ENCODE measurements around the gene OTUB2.

DNA sequence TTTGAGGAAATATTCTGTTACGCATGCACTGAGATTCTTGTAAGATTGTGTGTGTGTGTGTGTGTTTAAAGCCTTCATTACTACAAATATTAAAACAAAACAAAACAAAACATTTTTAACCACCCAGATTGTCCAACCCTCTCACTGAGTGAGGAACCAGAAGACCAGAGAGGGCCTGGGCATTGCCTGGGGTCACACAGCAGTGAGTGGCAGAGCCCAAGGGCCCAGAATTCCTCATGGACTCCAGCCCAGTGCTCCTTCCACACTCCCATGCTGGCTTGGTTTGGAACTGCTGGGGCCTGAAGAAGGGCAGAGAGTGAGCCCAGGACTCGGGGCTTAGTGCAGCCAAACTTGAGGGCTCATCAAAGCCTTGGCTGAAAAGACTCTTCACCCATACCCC is 1.6 kb upstream of the OTUB2 start:
- TF ChIP-seq, protein P1, sequence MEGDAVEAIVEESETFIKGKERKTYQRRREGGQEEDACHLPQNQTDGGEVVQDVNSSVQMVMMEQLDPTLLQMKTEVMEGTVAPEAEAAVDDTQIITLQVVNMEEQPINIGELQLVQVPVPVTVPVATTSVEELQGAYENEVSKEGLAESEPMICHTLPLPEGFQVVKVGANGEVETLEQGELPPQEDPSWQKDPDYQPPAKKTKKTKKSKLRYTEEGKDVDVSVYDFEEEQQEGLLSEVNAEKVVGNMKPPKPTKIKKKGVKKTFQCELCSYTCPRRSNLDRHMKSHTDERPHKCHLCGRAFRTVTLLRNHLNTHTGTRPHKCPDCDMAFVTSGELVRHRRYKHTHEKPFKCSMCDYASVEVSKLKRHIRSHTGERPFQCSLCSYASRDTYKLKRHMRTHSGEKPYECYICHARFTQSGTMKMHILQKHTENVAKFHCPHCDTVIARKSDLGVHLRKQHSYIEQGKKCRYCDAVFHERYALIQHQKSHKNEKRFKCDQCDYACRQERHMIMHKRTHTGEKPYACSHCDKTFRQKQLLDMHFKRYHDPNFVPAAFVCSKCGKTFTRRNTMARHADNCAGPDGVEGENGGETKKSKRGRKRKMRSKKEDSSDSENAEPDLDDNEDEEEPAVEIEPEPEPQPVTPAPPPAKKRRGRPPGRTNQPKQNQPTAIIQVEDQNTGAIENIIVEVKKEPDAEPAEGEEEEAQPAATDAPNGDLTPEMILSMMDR (IDR thresholded peaks at IDR 0.05), result no peak
- no peak for TF ChIP-seq POLR2A (IDR thresholded peaks at IDR 0.05)
